ENCODE data around the gene APOC1.
"Not testable (repeated sequence)": the region's sequence is repeated elsewhere in the genome, so short reads cannot be mapped to it uniquely, and the experiment has no call there.

APOC1 gene

GRCh38 chr19:44913512-44914432 is 636 bp upstream of the APOC1 start:
- DNase-seq, result not testable (repeated sequence)

- no peak for DNase-seq
These were observed 9.9 kb downstream of the APOC1 start for GRCh38 chr19:44924243-44924725.

GRCh38 chr19:44925114-44925891 is 10.9 kb downstream of the APOC1 start:
- no peak for DNase-seq

GRCh38 chr19:44926245-44927077 is 12.1 kb downstream of the APOC1 start:
- DNase-seq, result not testable (repeated sequence)

GRCh38 chr19:44927746-44928145 is 13.3 kb downstream of the APOC1 start:
- no peak for DNase-seq

- no peak for DNase-seq
These were observed 15.7 kb downstream of the APOC1 start for GRCh38 chr19:44930088-44930487.

GRCh38 chr19:44931541-44931940 is 17.1 kb downstream of the APOC1 start:
- DNase-seq, result no peak

GRCh38 chr19:44939668-44940067 is 25.3 kb downstream of the APOC1 start:
- no peak for DNase-seq

GRCh38 chr19:44942067-44942571 is 27.7 kb downstream of the APOC1 start, which contains the start of gene APOC4:
TSS of gene APOC4 (plus strand) at chr19:44942237. CDS start at chr19:44942278, 41 bp downstream.
- no peak for DNase-seq

- DNase-seq, result no peak
These were observed 29.4 kb downstream of the APOC1 start for GRCh38 chr19:44943801-44944249.

- no peak for DNase-seq
These were observed 32.7 kb downstream of the APOC1 start for GRCh38 chr19:44947041-44947581.

- no peak for DNase-seq
These were observed 33.8 kb downstream of the APOC1 start for GRCh38 chr19:44948237-44948636.

GRCh38 chr19:44948763-44949374 is 34.5 kb downstream of the APOC1 start:
- DNase-seq, result no peak

- DNase-seq, result no peak
These were observed 35.1 kb downstream of the APOC1 start for GRCh38 chr19:44949550-44949949.

GRCh38 chr19:44951179-44952159 is 37.1 kb downstream of the APOC1 start:
- peak in 1 of 2 experiments; percentile 45 for DNase-seq

- DNase-seq, result no peak
These were observed 39.9 kb downstream of the APOC1 start for GRCh38 chr19:44954278-44954648.

GRCh38 chr19:44954649-44955504 is 40.5 kb downstream of the APOC1 start, which contains the start of gene CLPTM1:
TSS of gene CLPTM1 (plus strand) at chr19:44955380. CDS start at chr19:44955396, 16 bp downstream.
- DNase-seq, result peak; percentile 71 to 94

- no peak for DNase-seq
These were observed 41.4 kb downstream of the APOC1 start for GRCh38 chr19:44955505-44956439.
